ENCODE measurements around the gene GNB1. TPM values are rescaled to one million over a fixed set of nuclear protein-coding genes. Genes with fewer than 3 reads are reported as not detected.

The GNB1 gene
- polyA plus RNA-seq, 3 donors, result 41.9 to 357 (median 111) TPM

- H3K9ac ChIP-seq (ENCODE audit: insufficient read depth, low read length, poor library complexity, severe bottlenecking), result no peak overlapping the region
Observed at GRCh38 chr1:1827089-1827848, 63.6 kb downstream of the GNB1 start.

More at GRCh38 chr1:1827089-1827848, 63.6 kb downstream of the GNB1 start:
- Mint-ChIP-seq H3K36me3 (peaks cover 33 to 75% of the 10 kb centered on the region in 2 donors), H3K27ac (peak overlapping the region in 1 of 7 donors; percentile 67), H3K9me3 (no peaks in the 10 kb centered on the region), H3K4me3 (no peak overlapping the region), H3K27me3 (ENCODE audit: low read depth in 3 of 3) (no peaks in the 10 kb centered on the region), H3K4me1 (no peaks in the 10 kb centered on the region)
- peaks cover 99% of the 10 kb centered on the region for H3K79me2 ChIP-seq (ENCODE audit: insufficient read depth, low read length)
- H3K27ac ChIP-seq (ENCODE audit: low read depth in 1 of 2, low read length in 2 of 2), result peak overlapping the region in 1 of 2 donors; percentile 36
- H3K4me1 ChIP-seq (ENCODE audit: control insufficient read depth in 1 of 2, insufficient read depth in 2 of 2, low read length in 2 of 2), result no peaks in the 10 kb centered on the region
- H3K36me3 ChIP-seq (replicated peaks in 1 of 2; ENCODE audit: control insufficient read depth in 1 of 2, insufficient read depth in 2 of 2, low read length in 2 of 2), result peaks cover 28 to 83% of the 10 kb centered on the region in 2 donors
- H3K9me3 ChIP-seq (replicated peaks in 1 of 2; ENCODE audit: control insufficient read depth in 1 of 2, insufficient read depth in 1 of 2, low read length in 2 of 2), result no peaks in the 10 kb centered on the region
- DNase-seq, result no peak
- no peak overlapping the region for H3K4me3 ChIP-seq (replicated peaks in 1 of 3; ENCODE audit: low read depth in 2 of 3, low read length in 3 of 3)
- no peaks in the 10 kb centered on the region for H3K27me3 ChIP-seq (ENCODE audit: control insufficient read depth in 2 of 2, insufficient read depth in 2 of 2, low read length in 2 of 2)
- H2AFZ ChIP-seq (ENCODE audit: insufficient read depth, low read depth, low read length, poor library complexity, severe bottlenecking), result no peak overlapping the region
- H4K20me1 ChIP-seq (ENCODE audit: insufficient read depth, low read length), result peaks cover 100% of the 10 kb centered on the region
- TF ChIP-seq CTCF (IDR thresholded peaks at IDR 0.05), result no peak
- intact Hi-C loops (cut with micrococcal nuclease), result no loop called here
- H3K4me2 ChIP-seq (replicated peaks; ENCODE audit: extremely low read depth, low read length, poor library complexity, severe bottlenecking), result no peak overlapping the region
- WGBS (ENCODE audit: insufficient coverage), result 100% methylated on average over 7 of the region's 14 CpGs
